ENCODE data around the gene RITA1. TPM values are rescaled to one million over a fixed set of nuclear protein-coding genes. Genes with fewer than 3 reads are reported as not detected.

Gene RITA1
- total RNA-seq, 1 experiment from 2014 or later = 71.6 TPM

DNA sequence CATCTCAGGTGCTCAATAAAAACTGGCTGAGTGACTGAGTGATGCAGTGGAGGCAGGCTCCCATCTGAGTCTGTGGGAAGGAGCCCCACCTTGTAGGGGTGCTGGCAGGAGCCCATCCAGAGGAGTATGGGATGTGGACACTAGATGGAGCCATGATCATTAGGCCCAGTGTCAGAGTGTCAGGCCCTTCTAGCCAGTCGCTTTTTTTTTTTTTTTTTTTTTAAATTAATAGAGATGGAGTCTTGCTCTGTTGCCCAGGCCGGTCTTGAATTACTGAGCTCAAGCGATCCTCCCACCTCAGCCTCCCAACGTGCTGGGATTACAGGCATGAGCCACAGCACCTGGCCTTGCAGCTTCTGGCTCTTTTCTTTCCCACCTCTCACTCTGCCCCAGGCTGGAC is 11.5 kb downstream of the RITA1 start:
- Histone ChIP-seq H3K36me3 (ENCODE audit: low read depth, low read length) (peaks cover 10% of the 10 kb centered on the region), H3K4me1 (ENCODE audit: insufficient read depth, low read length) (peaks cover 14% of the 10 kb centered on the region), H3K27me3 (ENCODE audit: low read length) (no peaks in the 10 kb centered on the region), H3K79me2 (ENCODE audit: low read length) (no peaks in the 10 kb centered on the region), H3K9ac (ENCODE audit: low read length) (peak overlapping the region; percentile 22; the same call in 1 of the 2 replicates), H3K27ac (ENCODE audit: low read length) (peak overlapping the region; percentile 25), H4K20me1 (ENCODE audit: low read length) (no peaks in the 10 kb centered on the region), H3K9me3 (ENCODE audit: low read length) (no peaks in the 10 kb centered on the region), H3K4me2 (ENCODE audit: low read length) (no peak overlapping the region), H2AFZ (ENCODE audit: low read length) (no peak overlapping the region), H3F3A (ENCODE audit: low read length, unreplicated experiment) (no peaks in the 10 kb centered on the region), H3K4me3 (ENCODE audit: low read length) (no peak overlapping the region), H3K9me2 (replicated peaks; ENCODE audit: low read length) (no peaks in the 10 kb centered on the region)
- ATAC-seq = peak; percentile 84
- CTCF ChIA-PET = interaction anchor here (0.6 to 0.7 kb wide), 11 partner anchors 25 to 1466 kb away, joined by 3 to 17 read pairs (median 7); no protein-coding TSS in a partner anchor
- POLR2A ChIA-PET (ENCODE audit: unreplicated experiment) = no interaction called here
- intact Hi-C loops (cut with micrococcal nuclease) = loop anchor here (1.0 to 5.0 kb wide), 6 partner anchors 18 to 160 kb away; partner anchors contain the start of gene PLBD2
- BruUV-seq (replicated peaks) = no TSS peak
- TF ChIP-seq, protein P1, sequence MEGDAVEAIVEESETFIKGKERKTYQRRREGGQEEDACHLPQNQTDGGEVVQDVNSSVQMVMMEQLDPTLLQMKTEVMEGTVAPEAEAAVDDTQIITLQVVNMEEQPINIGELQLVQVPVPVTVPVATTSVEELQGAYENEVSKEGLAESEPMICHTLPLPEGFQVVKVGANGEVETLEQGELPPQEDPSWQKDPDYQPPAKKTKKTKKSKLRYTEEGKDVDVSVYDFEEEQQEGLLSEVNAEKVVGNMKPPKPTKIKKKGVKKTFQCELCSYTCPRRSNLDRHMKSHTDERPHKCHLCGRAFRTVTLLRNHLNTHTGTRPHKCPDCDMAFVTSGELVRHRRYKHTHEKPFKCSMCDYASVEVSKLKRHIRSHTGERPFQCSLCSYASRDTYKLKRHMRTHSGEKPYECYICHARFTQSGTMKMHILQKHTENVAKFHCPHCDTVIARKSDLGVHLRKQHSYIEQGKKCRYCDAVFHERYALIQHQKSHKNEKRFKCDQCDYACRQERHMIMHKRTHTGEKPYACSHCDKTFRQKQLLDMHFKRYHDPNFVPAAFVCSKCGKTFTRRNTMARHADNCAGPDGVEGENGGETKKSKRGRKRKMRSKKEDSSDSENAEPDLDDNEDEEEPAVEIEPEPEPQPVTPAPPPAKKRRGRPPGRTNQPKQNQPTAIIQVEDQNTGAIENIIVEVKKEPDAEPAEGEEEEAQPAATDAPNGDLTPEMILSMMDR (conservative IDR thresholded peaks at IDR 0.05; ENCODE audit: low read depth, low read length) = peak; percentile 87
- no peak for TF ChIP-seq EZH2 (IDR thresholded peaks at IDR 0.05; ENCODE audit: low read length, unreplicated experiment)
- TF ChIP-seq EZH2phosphoT487 (IDR thresholded peaks at IDR 0.05; ENCODE audit: borderline replicate concordance, low read length) = no peak
- DNase-seq = peak; percentile 88

GRCh38 chr12:113197518-113198077 is 12.1 kb downstream of the RITA1 start:
- ATAC-seq = no peak
- Histone ChIP-seq H2AFZ (ENCODE audit: low read length) (no peak overlapping the region), H3K9me2 (replicated peaks; ENCODE audit: low read length) (no peaks in the 10 kb centered on the region), H3K4me2 (ENCODE audit: low read length) (no peak overlapping the region), H3K9ac (ENCODE audit: low read length) (peak overlapping the region; percentile 22; the same call in 1 of the 2 replicates), H3K4me1 (ENCODE audit: insufficient read depth, low read length) (peaks cover 14% of the 10 kb centered on the region), H3K27me3 (ENCODE audit: low read length) (no peaks in the 10 kb centered on the region), H3K79me2 (ENCODE audit: low read length) (no peaks in the 10 kb centered on the region), H3K9me3 (ENCODE audit: low read length) (no peaks in the 10 kb centered on the region), H4K20me1 (ENCODE audit: low read length) (no peaks in the 10 kb centered on the region), H3K4me3 (ENCODE audit: low read length) (no peak overlapping the region), H3F3A (ENCODE audit: low read length, unreplicated experiment) (no peaks in the 10 kb centered on the region), H3K27ac (ENCODE audit: low read length) (peak overlapping the region; percentile 25; the same call in 1 of the 2 replicates), H3K36me3 (ENCODE audit: low read depth, low read length) (peaks cover 4% of the 10 kb centered on the region)
- no TSS peak for BruUV-seq (replicated peaks)
- no peak for TF ChIP-seq EZH2phosphoT487 (IDR thresholded peaks at IDR 0.05; ENCODE audit: borderline replicate concordance, low read length)
- TF ChIP-seq, protein P1 (conservative IDR thresholded peaks at IDR 0.05; ENCODE audit: low read depth, low read length) = no peak
- no peak for TF ChIP-seq EZH2 (IDR thresholded peaks at IDR 0.05; ENCODE audit: low read length, unreplicated experiment)
- CTCF ChIA-PET = interaction anchor here (0.6 to 0.7 kb wide), 11 partner anchors 25 to 1465 kb away, joined by 3 to 17 read pairs (median 7); no protein-coding TSS in a partner anchor
- intact Hi-C loops (cut with micrococcal nuclease) = loop anchor here (1.0 to 5.0 kb wide), 6 partner anchors 18 to 160 kb away; partner anchors contain the start of gene PLBD2
- DNase-seq = no peak
- POLR2A ChIA-PET (ENCODE audit: unreplicated experiment) = no interaction called here

GRCh38 chr12:113198296-113198695 is 12.8 kb downstream of the RITA1 start:
- POLR2A ChIA-PET (ENCODE audit: unreplicated experiment) = no interaction called here
- Histone ChIP-seq H2AFZ (ENCODE audit: low read length) (no peak overlapping the region), H4K20me1 (ENCODE audit: low read length) (no peaks in the 10 kb centered on the region), H3K9me2 (replicated peaks; ENCODE audit: low read length) (no peaks in the 10 kb centered on the region), H3K4me2 (ENCODE audit: low read length) (no peak overlapping the region), H3K79me2 (ENCODE audit: low read length) (no peaks in the 10 kb centered on the region), H3K4me1 (ENCODE audit: insufficient read depth, low read length) (peaks cover 14% of the 10 kb centered on the region), H3K4me3 (ENCODE audit: low read length) (no peak overlapping the region), H3K36me3 (ENCODE audit: low read depth, low read length) (no peaks in the 10 kb centered on the region), H3F3A (ENCODE audit: low read length, unreplicated experiment) (no peaks in the 10 kb centered on the region), H3K9ac (ENCODE audit: low read length) (no peak overlapping the region), H3K9me3 (ENCODE audit: low read length) (no peaks in the 10 kb centered on the region), H3K27ac (ENCODE audit: low read length) (peak overlapping the region; percentile 2; the same call in 1 of the 2 replicates), H3K27me3 (ENCODE audit: low read length) (no peaks in the 10 kb centered on the region)
- no peak for ATAC-seq
- no peak for DNase-seq
- BruUV-seq (replicated peaks) = no TSS peak
- CTCF ChIA-PET = no interaction called here
- intact Hi-C loops (cut with micrococcal nuclease) = loop anchor here (5.0 kb wide), 3 partner anchors 99 to 159 kb away; partner anchors contain the start of gene PLBD2
- TF ChIP-seq EZH2phosphoT487 (IDR thresholded peaks at IDR 0.05; ENCODE audit: borderline replicate concordance, low read length) (no peak), EZH2 (IDR thresholded peaks at IDR 0.05; ENCODE audit: low read length, unreplicated experiment) (no peak)
- TF ChIP-seq, protein P1 (conservative IDR thresholded peaks at IDR 0.05; ENCODE audit: low read depth, low read length) = no peak

Measured in PC-3 (cell line).